22Rv1 (cell line): ENCODE data around the gene OSER1.

ENCODE experiments used
- ZFX ChIP-seq: fragments of 450-650 bp; IDR thresholded peaks from 2 replicates; pipeline ENCODE4 v1.6.1; 2017; ENCODE audit warnings: antibody characterized with exemption, borderline replicate concordance
- TF ChIP-seq, protein P1 (sequence below): fragments of 450-650 bp; IDR thresholded peaks from 2 replicates; pipeline ENCODE4 v1.5.1; 2017; ENCODE audit warnings: mild to moderate bottlenecking

DNA sequence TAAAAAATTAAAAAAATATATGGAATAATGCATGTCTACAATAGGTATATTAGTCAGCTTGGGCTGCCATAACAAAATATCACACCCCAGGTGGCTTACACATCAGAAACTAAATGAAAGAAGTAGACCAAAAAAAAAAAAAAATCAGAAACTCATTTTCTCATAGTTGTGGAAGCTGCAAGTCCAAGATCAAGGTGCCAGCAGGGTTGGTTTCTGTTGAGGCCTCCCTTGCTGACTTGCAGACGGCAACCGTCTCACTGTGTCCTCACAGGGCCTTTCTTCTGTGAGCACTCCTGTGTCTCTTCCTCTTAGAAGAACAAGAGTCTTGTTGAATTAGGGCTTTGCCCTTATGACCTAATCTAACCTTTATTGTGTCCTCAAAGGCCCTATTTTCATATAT is 25.1 kb upstream of the OSER1 start:
- TF ChIP-seq, protein P1, sequence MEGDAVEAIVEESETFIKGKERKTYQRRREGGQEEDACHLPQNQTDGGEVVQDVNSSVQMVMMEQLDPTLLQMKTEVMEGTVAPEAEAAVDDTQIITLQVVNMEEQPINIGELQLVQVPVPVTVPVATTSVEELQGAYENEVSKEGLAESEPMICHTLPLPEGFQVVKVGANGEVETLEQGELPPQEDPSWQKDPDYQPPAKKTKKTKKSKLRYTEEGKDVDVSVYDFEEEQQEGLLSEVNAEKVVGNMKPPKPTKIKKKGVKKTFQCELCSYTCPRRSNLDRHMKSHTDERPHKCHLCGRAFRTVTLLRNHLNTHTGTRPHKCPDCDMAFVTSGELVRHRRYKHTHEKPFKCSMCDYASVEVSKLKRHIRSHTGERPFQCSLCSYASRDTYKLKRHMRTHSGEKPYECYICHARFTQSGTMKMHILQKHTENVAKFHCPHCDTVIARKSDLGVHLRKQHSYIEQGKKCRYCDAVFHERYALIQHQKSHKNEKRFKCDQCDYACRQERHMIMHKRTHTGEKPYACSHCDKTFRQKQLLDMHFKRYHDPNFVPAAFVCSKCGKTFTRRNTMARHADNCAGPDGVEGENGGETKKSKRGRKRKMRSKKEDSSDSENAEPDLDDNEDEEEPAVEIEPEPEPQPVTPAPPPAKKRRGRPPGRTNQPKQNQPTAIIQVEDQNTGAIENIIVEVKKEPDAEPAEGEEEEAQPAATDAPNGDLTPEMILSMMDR, result no peak
- no peak for TF ChIP-seq ZFX
